ENCODE data around the gene ATP8B4. TPM values are rescaled to one million over a fixed set of nuclear protein-coding genes. Genes with fewer than 3 reads are reported as not detected.

ATP8B4 gene
- total RNA-seq, 1 donor from 2014 or later: not detected

DNA sequence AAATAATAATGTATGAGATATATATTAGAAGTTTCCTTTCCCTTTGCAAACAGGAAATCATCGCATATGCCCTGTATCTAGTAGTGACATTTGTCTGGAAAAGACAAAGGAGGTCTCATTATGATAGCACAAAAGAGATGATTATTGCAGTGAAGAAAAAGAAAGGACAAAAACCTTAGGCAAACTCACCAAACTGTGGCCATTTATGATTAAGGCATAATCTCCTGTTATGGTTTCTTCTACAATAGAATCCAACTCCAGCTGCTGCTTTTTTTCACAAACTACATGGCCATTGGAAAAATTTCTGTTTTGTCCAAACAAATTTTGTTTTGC lies 218.2 kb downstream of the ATP8B4 start:
- H3K27ac Mint-ChIP-seq (ENCODE audit: unreplicated experiment): no peak overlapping the region
- H3K4me1 Mint-ChIP-seq: peaks cover 9% of the 10 kb centered on the region
- no peaks in the 10 kb centered on the region for H3K27me3 Mint-ChIP-seq (ENCODE audit: low read depth)
- DNase-seq (ENCODE audit: low read depth, low spot score): no peak
- H3K9me3 Mint-ChIP-seq: peaks cover 2% of the 10 kb centered on the region
- TF ChIP-seq, protein P1, sequence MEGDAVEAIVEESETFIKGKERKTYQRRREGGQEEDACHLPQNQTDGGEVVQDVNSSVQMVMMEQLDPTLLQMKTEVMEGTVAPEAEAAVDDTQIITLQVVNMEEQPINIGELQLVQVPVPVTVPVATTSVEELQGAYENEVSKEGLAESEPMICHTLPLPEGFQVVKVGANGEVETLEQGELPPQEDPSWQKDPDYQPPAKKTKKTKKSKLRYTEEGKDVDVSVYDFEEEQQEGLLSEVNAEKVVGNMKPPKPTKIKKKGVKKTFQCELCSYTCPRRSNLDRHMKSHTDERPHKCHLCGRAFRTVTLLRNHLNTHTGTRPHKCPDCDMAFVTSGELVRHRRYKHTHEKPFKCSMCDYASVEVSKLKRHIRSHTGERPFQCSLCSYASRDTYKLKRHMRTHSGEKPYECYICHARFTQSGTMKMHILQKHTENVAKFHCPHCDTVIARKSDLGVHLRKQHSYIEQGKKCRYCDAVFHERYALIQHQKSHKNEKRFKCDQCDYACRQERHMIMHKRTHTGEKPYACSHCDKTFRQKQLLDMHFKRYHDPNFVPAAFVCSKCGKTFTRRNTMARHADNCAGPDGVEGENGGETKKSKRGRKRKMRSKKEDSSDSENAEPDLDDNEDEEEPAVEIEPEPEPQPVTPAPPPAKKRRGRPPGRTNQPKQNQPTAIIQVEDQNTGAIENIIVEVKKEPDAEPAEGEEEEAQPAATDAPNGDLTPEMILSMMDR (conservative IDR thresholded peaks at IDR 0.05): no peak
- H3K4me3 Mint-ChIP-seq: no peak overlapping the region
- H3K36me3 Mint-ChIP-seq (ENCODE audit: low read depth): no peaks in the 10 kb centered on the region

DNA sequence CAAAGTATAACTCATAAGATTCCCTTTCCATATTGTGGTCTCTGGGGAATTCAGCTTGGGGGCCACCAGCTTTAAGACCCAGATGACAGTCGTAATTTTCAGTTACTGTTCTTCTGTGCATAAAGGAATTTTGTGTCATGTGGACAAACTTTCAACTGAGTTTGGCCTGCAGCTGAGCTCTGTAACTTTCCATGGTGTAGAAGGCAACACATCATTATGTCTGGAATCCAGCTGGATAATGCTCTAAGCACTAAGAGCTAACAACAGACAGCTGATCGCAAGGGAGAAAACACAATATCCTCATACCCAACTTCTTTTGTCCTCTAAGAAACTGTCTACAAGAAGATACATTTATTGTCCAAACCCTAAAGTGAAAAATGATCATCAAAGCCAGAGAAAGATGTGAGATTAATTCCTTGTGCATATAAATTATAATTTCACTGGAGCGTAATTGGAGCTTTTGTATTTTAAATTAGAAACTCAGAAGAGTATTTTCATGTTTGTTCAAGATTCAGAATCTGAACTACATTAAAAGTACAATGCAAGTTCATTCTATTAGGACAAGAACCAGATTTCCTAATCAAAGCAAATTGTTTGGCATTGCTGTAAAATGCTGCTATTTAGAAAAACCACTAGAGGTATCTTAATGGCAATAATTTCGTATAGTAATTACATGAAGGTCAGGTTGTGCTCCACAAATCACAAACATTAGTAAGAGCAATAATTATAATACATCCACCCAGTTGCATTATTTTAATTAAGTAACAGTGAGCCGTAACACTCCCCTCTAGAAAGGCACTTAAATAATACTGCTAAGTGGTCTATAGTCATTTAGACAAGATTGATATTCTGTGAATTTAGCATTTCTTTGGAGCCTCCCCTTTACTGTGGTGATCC lies 218.8 kb downstream of the ATP8B4 start:
- TF ChIP-seq, protein P1 (conservative IDR thresholded peaks at IDR 0.05): no peak
- Mint-ChIP-seq H3K36me3 (ENCODE audit: low read depth) (no peaks in the 10 kb centered on the region), H3K27me3 (ENCODE audit: low read depth) (no peaks in the 10 kb centered on the region), H3K4me3 (no peak overlapping the region), H3K27ac (ENCODE audit: unreplicated experiment) (no peak overlapping the region), H3K4me1 (peaks cover 15% of the 10 kb centered on the region), H3K9me3 (peaks cover 3% of the 10 kb centered on the region)
- DNase-seq (ENCODE audit: low read depth, low spot score): no peak

DNA sequence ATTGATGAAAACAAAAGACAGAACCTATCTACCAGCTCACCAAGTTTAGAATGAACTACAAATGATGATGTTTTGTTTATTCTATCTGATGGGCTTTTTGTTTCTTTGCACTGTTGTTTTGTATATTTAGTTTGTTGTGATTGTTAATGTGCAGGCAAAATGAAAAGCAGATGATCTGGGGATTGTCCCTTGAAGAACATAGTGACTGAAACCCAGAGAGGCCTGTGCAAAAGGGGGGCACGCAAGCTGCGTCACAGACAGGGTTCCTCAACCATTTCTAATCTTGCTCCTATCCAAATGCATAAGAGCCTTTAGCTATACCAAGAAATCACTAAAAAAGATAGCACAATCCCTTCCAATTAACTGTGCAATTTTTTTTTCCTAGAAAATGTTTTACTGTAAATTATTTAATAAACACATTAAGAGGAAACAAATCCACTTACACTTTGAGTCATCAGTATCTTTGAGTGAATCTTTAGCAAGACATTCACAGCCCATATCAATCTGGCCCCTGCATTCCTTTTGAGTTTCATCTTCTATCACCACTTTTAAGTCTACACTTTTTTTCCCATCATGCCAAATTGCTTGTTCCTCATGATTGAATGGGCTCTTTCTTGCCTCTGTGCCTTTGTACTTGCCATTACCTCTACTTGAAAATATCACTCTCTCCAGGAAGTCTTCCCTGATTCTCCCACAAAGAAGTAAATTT lies 220.3 kb downstream of the ATP8B4 start:
- no peaks in the 10 kb centered on the region for H3K27me3 Mint-ChIP-seq (ENCODE audit: low read depth)
- no peak overlapping the region for H3K4me3 Mint-ChIP-seq
- H3K36me3 Mint-ChIP-seq (ENCODE audit: low read depth): no peaks in the 10 kb centered on the region
- no peak for DNase-seq (ENCODE audit: low read depth, low spot score)
- H3K4me1 Mint-ChIP-seq: peaks cover 21% of the 10 kb centered on the region
- H3K9me3 Mint-ChIP-seq: peaks cover 3% of the 10 kb centered on the region
- TF ChIP-seq, protein P1 (conservative IDR thresholded peaks at IDR 0.05): no peak
- H3K27ac Mint-ChIP-seq (ENCODE audit: unreplicated experiment): no peak overlapping the region

DNA sequence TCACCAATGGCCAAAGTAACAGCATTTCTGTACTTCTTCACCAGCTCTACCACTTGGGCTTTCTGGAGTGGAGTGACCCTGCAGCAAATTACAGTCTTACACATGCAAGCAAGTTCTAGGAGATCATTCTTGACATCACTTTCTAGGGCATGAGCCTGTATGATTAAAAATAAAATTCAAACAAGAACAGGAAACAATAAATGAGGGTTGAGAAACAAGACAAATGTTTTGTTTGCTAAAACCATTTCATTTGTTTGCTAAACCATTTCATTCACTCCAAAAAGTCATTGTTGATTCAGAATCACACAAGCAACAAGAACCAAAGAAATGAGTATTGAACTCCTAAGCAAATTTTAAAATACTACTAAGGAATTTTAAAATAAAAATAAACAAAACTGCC lies 220.9 kb downstream of the ATP8B4 start:
- Mint-ChIP-seq H3K4me1 (peaks cover 21% of the 10 kb centered on the region), H3K27ac (ENCODE audit: unreplicated experiment) (no peak overlapping the region), H3K9me3 (peaks cover 3% of the 10 kb centered on the region), H3K27me3 (ENCODE audit: low read depth) (no peaks in the 10 kb centered on the region), H3K4me3 (no peak overlapping the region), H3K36me3 (ENCODE audit: low read depth) (no peaks in the 10 kb centered on the region)
- DNase-seq (ENCODE audit: low read depth, low spot score): no peak
- TF ChIP-seq, protein P1 (conservative IDR thresholded peaks at IDR 0.05): no peak

DNA sequence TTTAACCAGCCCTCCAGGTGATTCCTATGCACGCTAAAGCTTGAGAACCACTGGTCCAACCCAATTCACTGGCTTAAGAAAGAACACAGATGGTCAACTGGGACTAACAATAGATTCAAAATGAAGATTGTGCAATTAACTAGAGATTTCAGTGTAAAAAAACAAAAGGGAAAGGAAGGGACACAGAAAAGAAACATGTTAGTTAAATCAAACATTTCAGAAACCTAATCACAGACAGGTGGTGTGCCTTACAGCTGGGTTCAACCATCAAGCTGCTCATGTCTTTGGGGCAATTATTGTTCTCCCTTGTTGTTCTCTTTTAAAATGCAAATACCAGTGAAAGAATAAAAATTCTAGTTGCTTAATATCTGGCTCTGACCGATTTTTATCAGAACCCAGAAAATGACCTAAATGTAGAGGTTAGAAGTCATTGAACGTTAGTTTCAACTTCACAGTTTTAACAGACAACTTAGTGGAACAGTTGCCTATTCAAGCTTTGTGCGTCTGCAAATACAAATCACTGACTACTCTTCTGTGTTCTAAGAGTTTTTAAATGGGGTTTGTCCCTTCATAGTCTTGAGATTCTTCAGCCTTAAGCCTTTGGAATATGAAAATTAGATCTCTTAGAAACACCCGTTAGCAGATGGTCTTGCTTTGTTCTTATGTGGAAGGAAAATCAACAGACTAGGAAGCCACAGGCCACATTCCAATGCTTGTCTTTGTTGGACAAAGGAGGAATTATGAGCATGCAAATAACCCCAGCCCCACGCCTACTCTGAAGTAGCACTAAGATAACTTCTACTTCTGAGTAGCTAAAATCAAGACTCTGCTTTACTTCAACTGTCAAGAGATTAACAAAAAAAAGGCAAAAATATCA lies 223.4 kb downstream of the ATP8B4 start:
- H3K27ac Mint-ChIP-seq (ENCODE audit: unreplicated experiment): peak overlapping the region; percentile 85
- no peaks in the 10 kb centered on the region for H3K27me3 Mint-ChIP-seq (ENCODE audit: low read depth)
- TF ChIP-seq, protein P1 (conservative IDR thresholded peaks at IDR 0.05): no peak
- no peaks in the 10 kb centered on the region for H3K36me3 Mint-ChIP-seq (ENCODE audit: low read depth)
- DNase-seq (ENCODE audit: low read depth, low spot score): no peak
- H3K4me1 Mint-ChIP-seq: peaks cover 21% of the 10 kb centered on the region
- H3K9me3 Mint-ChIP-seq: peaks cover 8% of the 10 kb centered on the region
- H3K4me3 Mint-ChIP-seq: no peak overlapping the region

Data from neural crest cell (in vitro differentiated cells).